ENCODE measurements around the gene ZNF467. TPM values are rescaled to one million over a fixed set of nuclear protein-coding genes. Genes with fewer than 3 reads are reported as not detected.

Gene ZNF467
- total RNA-seq, 1 experiment from 2014 or later = 18.1 TPM

DNA sequence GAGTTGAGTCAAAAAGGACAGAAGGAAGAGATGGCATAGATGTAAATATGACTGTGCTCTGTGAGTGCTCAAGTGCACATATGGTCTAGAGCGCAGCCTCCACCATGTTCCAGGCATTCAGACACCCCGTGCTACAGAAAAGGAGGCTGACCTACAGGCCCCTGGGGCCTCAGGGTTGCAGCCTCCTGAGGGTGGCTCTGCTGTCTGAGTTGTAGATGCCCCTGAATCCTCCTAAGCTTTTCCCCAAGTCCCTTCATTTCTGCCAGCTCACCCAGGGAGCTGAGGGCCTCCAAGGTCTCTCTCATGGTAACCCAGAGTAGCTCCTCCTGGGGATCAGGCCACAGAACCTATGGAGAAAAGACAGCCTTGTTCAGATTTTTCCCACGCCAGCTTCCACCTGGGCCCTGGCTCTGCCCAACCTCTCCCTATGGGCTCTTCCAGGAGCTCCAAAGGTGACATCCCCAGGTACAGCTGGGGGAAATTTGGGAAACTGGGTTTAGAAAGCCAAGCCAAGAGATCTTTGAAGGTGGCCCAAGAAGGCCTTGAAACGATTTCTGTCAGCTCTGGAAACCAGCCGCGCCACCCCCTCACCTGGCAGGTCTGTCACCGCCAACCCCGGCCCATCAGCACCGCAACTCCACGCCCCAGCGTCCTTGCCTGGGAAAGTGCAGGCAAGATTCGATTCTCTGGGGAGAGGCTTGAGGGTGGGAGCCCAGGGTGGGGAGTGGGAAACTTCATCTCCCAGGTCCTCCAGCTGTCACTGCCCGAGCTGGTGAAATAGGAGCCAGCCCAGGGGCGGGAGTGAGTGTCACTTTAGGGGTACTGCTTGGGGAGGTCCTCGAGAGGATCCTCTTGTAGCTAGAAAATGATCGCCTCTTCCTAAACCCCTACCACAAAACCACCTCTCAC is 2.4 kb downstream of the ZNF467 start:
- Histone ChIP-seq H3K27ac (ENCODE audit: low read length) (peak overlapping the region; percentile 72), H3K4me3 (ENCODE audit: low read depth in 2 of 2, low read length in 2 of 2) (peak overlapping the region; percentile 25 to 50), H3K36me3 (ENCODE audit: control insufficient read depth, insufficient read depth, low read length) (no peaks in the 10 kb centered on the region; the same call in 1 of the 2 replicates), H3K4me1 (ENCODE audit: control insufficient read depth, insufficient read depth, low read length) (peaks cover 7% of the 10 kb centered on the region), H3K27me3 (ENCODE audit: control insufficient read depth, insufficient read depth, low read length) (no peaks in the 10 kb centered on the region), H3K9me3 (ENCODE audit: control insufficient read depth, insufficient read depth, low read depth, low read length) (no peaks in the 10 kb centered on the region)
- in situ Hi-C loops (cut with HindIII; ENCODE audit: low pct_unique_long_range_greater_than_20kb, low sequenced_read_pairs) = no loop called here
- POLR2A ChIA-PET = no interaction called here
- DNase-seq (ENCODE audit: low read depth, low spot score) (no peak), ATAC-seq (peak; percentile 2; the same call in 1 of the 2 replicates)
- intact Hi-C loops (cut with micrococcal nuclease; ENCODE audit: unreplicated experiment) = no loop called here
- TF ChIP-seq, protein P1, sequence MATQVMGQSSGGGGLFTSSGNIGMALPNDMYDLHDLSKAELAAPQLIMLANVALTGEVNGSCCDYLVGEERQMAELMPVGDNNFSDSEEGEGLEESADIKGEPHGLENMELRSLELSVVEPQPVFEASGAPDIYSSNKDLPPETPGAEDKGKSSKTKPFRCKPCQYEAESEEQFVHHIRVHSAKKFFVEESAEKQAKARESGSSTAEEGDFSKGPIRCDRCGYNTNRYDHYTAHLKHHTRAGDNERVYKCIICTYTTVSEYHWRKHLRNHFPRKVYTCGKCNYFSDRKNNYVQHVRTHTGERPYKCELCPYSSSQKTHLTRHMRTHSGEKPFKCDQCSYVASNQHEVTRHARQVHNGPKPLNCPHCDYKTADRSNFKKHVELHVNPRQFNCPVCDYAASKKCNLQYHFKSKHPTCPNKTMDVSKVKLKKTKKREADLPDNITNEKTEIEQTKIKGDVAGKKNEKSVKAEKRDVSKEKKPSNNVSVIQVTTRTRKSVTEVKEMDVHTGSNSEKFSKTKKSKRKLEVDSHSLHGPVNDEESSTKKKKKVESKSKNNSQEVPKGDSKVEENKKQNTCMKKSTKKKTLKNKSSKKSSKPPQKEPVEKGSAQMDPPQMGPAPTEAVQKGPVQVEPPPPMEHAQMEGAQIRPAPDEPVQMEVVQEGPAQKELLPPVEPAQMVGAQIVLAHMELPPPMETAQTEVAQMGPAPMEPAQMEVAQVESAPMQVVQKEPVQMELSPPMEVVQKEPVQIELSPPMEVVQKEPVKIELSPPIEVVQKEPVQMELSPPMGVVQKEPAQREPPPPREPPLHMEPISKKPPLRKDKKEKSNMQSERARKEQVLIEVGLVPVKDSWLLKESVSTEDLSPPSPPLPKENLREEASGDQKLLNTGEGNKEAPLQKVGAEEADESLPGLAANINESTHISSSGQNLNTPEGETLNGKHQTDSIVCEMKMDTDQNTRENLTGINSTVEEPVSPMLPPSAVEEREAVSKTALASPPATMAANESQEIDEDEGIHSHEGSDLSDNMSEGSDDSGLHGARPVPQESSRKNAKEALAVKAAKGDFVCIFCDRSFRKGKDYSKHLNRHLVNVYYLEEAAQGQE (IDR thresholded peaks at IDR 0.05; ENCODE audit: insufficient read depth in 1 of 2, low read depth in 2 of 2, low read length in 1 of 2) = no peak
- TF ChIP-seq, protein P2, sequence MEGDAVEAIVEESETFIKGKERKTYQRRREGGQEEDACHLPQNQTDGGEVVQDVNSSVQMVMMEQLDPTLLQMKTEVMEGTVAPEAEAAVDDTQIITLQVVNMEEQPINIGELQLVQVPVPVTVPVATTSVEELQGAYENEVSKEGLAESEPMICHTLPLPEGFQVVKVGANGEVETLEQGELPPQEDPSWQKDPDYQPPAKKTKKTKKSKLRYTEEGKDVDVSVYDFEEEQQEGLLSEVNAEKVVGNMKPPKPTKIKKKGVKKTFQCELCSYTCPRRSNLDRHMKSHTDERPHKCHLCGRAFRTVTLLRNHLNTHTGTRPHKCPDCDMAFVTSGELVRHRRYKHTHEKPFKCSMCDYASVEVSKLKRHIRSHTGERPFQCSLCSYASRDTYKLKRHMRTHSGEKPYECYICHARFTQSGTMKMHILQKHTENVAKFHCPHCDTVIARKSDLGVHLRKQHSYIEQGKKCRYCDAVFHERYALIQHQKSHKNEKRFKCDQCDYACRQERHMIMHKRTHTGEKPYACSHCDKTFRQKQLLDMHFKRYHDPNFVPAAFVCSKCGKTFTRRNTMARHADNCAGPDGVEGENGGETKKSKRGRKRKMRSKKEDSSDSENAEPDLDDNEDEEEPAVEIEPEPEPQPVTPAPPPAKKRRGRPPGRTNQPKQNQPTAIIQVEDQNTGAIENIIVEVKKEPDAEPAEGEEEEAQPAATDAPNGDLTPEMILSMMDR (IDR thresholded peaks at IDR 0.05) = no peak
- no peak for TF ChIP-seq TCF7L2 (IDR thresholded peaks at IDR 0.05; ENCODE audit: low read depth, low read length)
- no peak for TF ChIP-seq SIN3A (IDR thresholded peaks at IDR 0.05; ENCODE audit: borderline replicate concordance, insufficient read depth, low read depth, low read length)
- no peak for TF ChIP-seq POLR2AphosphoS5 (IDR thresholded peaks at IDR 0.05; ENCODE audit: low read depth, low read length)
- CTCF ChIA-PET = no interaction called here
- no TSS peak for BruUV-seq (replicated peaks)

DNA sequence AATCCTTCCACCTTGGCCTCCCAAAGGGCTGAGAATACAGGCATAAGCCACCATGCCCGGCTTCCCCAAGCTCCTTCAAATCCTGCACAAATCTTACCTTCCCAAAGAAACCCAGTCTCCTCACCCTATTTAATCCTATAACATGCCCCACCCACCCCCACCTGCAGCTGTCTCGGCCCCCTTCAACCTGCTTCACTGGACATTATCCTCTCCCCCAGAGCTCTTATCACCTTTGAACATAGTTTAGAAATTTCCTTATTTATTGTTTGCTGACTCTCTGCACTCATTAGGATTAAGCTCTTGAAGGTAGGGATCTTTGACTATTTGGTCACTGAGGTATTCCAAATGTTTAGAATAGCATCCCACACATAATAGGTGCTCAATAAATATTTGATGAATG is 3.5 kb downstream of the ZNF467 start:
- TF ChIP-seq TCF7L2 (IDR thresholded peaks at IDR 0.05; ENCODE audit: low read depth, low read length) = no peak
- no peak for TF ChIP-seq POLR2AphosphoS5 (IDR thresholded peaks at IDR 0.05; ENCODE audit: low read depth, low read length)
- TF ChIP-seq, protein P1 (IDR thresholded peaks at IDR 0.05; ENCODE audit: insufficient read depth in 1 of 2, low read depth in 2 of 2, low read length in 1 of 2) = no peak
- no peak for TF ChIP-seq SIN3A (IDR thresholded peaks at IDR 0.05; ENCODE audit: borderline replicate concordance, insufficient read depth, low read depth, low read length)
- TF ChIP-seq, protein P2 (IDR thresholded peaks at IDR 0.05) = no peak
- intact Hi-C loops (cut with micrococcal nuclease; ENCODE audit: unreplicated experiment) = no loop called here
- Histone ChIP-seq H3K36me3 (ENCODE audit: control insufficient read depth, insufficient read depth, low read length) (no peaks in the 10 kb centered on the region; the same call in 1 of the 2 replicates), H3K9me3 (ENCODE audit: control insufficient read depth, insufficient read depth, low read depth, low read length) (no peaks in the 10 kb centered on the region), H3K4me3 (ENCODE audit: low read depth in 2 of 2, low read length in 2 of 2) (no peak overlapping the region), H3K27ac (ENCODE audit: low read length) (no peak overlapping the region), H3K4me1 (ENCODE audit: control insufficient read depth, insufficient read depth, low read length) (peaks cover 7% of the 10 kb centered on the region), H3K27me3 (ENCODE audit: control insufficient read depth, insufficient read depth, low read length) (no peaks in the 10 kb centered on the region)
- ChIA-PET POLR2A (no interaction called here), CTCF (no interaction called here)
- in situ Hi-C loops (cut with HindIII; ENCODE audit: low pct_unique_long_range_greater_than_20kb, low sequenced_read_pairs) = no loop called here
- ATAC-seq (no peak), DNase-seq (ENCODE audit: low read depth, low spot score) (no peak)
- no TSS peak for BruUV-seq (replicated peaks)

Data from Panc1 (cell line).